Activated CD8-positive, alpha-beta T cell treated with anti-CD3 and anti-CD28 coated beads, Interleukin-2, amount 10 ng/mL, durations not matched to agents 7 days and 5 days (primary cell): ENCODE data around the gene TTYH3. TPM values are rescaled to one million over a fixed set of nuclear protein-coding genes. Genes with fewer than 3 reads are reported as not detected.

Experiments
- ATAC-seq: fragments of 150-1000 bp; cut with Tn5 transposase; one replicate; pipeline ENCODE4 v1.10.0; 2021; ENCODE audit warnings: moderate library complexity
- CTCF ChIA-PET: fragments of 350-600 bp; sonication (Branson Sonifier 250); formaldehyde crosslinking; loops from one replicate; lab custom pipeline; 2021; ENCODE audit warnings: antibody characterized with exemption; lab: Charles Lee
- POLR2A ChIA-PET: fragments of 350-600 bp; sonication (Branson Sonifier 250); formaldehyde crosslinking; loops from one replicate; lab custom pipeline; 2021; ENCODE audit warnings: antibody characterized with exemption; lab: Charles Lee
- DNase-seq: peaks from one replicate; pipeline ENCODE4 v3.0.0-alpha.2; 2020
- H3K27ac Mint-ChIP-seq: one replicate; pipeline ENCODE4 v1.8.0; 2021; ENCODE audit warnings: mild to moderate bottlenecking, mixed read lengths
- H3K27me3 Mint-ChIP-seq: one replicate; pipeline ENCODE4 v1.8.0; 2021; ENCODE audit warnings: low read depth, mixed read lengths
- H3K36me3 Mint-ChIP-seq: one replicate; pipeline ENCODE4 v1.8.0; 2021; ENCODE audit warnings: low read depth, mixed read lengths
- H3K4me1 Mint-ChIP-seq: one replicate; pipeline ENCODE4 v1.8.0; 2021; ENCODE audit warnings: low read depth, mixed read lengths
- H3K4me3 Mint-ChIP-seq: one replicate; pipeline ENCODE4 v1.8.0; 2021; ENCODE audit warnings: mild to moderate bottlenecking, mixed read lengths
- H3K9me3 Mint-ChIP-seq: one replicate; pipeline ENCODE4 v1.8.0; 2022; ENCODE audit warnings: mixed read lengths; ENCODE audit not compliant: insufficient read depth
- total RNA-seq, 2 experiments: library from RNA; stranded (reverse); gene quantifications; one replicate each; pipeline ENCODE4 v1.2.3, GENCODE V29; 2021

The TTYH3 gene
- total RNA-seq, 2 experiments from 2014 or later = 37.0 to 37.7 TPM

DNA sequence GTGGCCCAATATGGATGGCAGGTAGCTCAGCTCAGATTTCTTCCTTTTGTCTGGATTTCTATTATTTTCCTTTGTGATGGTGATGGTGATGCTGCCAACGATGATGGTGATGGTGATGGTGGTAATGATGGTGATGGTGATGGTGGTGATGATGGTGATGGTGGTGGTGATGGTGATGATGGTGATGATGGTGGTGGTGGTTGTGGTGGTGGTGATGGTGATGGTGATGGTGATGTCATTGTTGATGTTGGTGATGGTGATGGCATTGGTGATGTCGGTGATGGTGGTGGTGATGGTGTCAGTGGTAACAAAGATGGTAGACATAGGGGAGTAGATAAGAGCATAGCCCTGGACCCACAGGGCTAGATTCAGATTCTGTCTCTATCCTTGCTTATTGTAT, 25.4 kb downstream of the TTYH3 start:
- Mint-ChIP-seq H3K4me3 (no peak overlapping the region), H3K27ac (peak overlapping the region; percentile 11), H3K36me3 (no peaks in the 10 kb centered on the region), H3K4me1 (peaks cover 6% of the 10 kb centered on the region), H3K9me3 (no peaks in the 10 kb centered on the region), H3K27me3 (no peaks in the 10 kb centered on the region)
- ChIA-PET POLR2A (no interaction called here), CTCF (interaction anchor here (0.9 to 1.7 kb wide), 3 partner anchors 12 to 189 kb away, joined by 3 to 6 read pairs (median 4); no protein-coding TSS in a partner anchor)
- no peak for DNase-seq
- no peak for ATAC-seq

DNA sequence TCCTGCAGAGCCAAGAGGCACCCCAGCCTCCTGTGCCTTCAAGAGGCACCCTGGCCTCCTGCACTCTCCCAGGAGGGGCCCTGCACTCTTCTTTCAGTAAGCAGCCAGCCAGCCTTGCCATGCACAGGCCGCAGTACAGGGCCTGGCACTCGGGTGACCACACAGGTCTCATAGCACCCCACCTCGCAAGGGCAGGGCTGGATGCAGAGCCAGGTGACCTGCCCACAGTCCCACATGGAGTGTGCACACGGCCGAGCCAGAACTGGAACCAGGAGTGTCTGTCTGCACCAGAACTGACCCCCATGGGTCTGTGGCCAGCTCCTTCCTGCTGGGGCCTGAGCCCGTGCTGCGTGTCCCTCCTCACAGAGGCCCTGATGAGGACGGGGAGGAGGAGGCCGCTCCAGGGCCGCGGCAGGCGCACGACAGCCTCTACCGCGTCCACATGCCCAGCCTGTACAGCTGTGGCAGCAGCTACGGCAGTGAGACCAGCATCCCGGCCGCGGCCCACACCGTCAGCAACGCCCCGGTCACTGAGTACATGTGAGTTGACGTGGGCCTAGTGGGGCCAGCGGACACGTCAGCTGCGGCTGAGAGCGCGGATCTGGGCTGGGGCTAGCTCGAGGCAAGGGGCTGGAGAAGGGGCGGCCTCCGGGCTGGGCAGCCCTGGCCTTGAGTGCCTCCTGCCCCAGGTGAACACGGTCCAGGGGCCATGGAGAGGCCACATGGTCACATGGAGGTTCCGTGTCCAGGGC, 26.3 kb downstream of the TTYH3 start:
- Mint-ChIP-seq H3K9me3 (no peaks in the 10 kb centered on the region), H3K4me1 (no peaks in the 10 kb centered on the region), H3K36me3 (no peaks in the 10 kb centered on the region), H3K27me3 (no peaks in the 10 kb centered on the region), H3K27ac (no peak overlapping the region), H3K4me3 (no peak overlapping the region)
- DNase-seq (no peak), ATAC-seq (no peak)
- ChIA-PET POLR2A (no interaction called here), CTCF (interaction anchor here (1.3 to 2.0 kb wide), 3 partner anchors 13 to 52 kb away, joined by 4 to 6 read pairs (median 5); no protein-coding TSS in a partner anchor)

DNA sequence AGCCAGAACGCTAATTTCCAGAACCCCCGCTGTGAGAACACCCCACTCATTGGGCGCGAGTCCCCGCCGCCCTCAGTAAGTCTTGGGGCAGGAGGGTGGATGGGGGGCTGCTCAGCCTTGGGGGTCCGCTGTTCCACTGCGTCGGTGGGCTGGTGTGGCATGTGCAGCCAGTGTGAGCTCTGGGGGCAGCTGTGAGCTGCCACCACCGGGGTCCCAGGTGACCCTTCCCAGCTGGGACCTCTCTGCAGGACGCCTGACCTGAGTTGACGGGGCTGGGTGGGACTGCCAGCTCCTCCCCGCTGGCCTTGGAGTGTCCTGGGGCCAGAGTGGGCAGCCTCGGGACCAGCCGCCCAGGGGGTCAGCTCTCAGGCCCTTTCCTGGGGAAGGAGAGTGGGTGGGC, 27.2 kb downstream of the TTYH3 start:
- CTCF ChIA-PET = interaction anchor here (1.3 to 2.0 kb wide), 2 partner anchors 12 to 51 kb away, joined by 4 to 5 read pairs; no protein-coding TSS in a partner anchor
- Mint-ChIP-seq H3K27ac (no peak overlapping the region), H3K36me3 (no peaks in the 10 kb centered on the region), H3K27me3 (no peaks in the 10 kb centered on the region), H3K4me3 (no peak overlapping the region), H3K9me3 (no peaks in the 10 kb centered on the region), H3K4me1 (no peaks in the 10 kb centered on the region)
- ATAC-seq (no peak), DNase-seq (no peak)
- POLR2A ChIA-PET = interaction anchor here (1.4 kb wide), 1 partner anchor 10 kb away, joined by 3 read pairs; no protein-coding TSS in a partner anchor

DNA sequence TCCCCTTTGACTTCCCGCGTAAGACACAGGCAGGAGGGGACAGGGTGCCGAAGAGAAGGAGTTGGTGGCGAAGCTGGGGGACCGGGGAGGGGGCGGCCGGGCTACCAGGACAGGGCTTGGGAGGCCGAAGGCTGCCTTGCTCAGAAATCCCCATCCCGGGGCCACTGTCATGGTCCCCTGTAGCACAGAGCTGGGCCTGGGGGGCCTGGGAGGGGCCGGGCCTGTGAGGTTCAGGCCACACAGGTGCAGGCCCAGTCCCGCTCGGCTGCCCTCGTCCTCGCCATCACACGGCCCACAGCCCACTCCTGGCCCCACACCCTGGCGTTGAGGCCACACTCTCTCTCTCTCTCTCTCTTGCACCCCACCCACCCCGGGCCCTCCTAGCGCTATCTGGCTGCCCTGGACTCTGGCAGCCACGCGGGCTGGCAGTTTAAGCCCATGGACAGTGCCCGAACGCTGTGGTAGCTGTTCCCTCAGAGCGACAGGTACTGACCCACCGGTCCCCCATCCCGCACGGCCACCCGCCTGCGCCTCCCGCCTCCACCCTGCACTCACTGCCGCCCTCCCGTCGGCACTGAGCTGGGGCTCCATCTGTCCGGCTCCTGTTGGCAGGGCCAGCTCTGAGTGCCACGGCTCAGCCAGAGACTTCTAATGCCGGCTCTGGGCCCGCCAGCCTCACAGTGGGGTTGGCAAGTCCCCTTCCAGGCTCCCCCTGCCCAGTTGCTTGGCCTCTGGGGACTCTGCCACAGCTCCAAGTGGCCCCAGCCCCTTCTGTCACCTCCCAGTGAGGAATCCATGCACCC, 28.0 kb downstream of the TTYH3 start:
- Mint-ChIP-seq H3K27ac (no peak overlapping the region), H3K4me1 (no peaks in the 10 kb centered on the region), H3K36me3 (no peaks in the 10 kb centered on the region), H3K4me3 (no peak overlapping the region), H3K27me3 (no peaks in the 10 kb centered on the region), H3K9me3 (no peaks in the 10 kb centered on the region)
- ATAC-seq (no peak), DNase-seq (no peak)
- ChIA-PET CTCF (interaction anchor here (2.0 kb wide), 1 partner anchor 51 kb away, joined by 4 read pairs; no protein-coding TSS in a partner anchor), POLR2A (interaction anchor here (1.4 kb wide), 1 partner anchor 10 kb away, joined by 3 read pairs; no protein-coding TSS in a partner anchor)

DNA sequence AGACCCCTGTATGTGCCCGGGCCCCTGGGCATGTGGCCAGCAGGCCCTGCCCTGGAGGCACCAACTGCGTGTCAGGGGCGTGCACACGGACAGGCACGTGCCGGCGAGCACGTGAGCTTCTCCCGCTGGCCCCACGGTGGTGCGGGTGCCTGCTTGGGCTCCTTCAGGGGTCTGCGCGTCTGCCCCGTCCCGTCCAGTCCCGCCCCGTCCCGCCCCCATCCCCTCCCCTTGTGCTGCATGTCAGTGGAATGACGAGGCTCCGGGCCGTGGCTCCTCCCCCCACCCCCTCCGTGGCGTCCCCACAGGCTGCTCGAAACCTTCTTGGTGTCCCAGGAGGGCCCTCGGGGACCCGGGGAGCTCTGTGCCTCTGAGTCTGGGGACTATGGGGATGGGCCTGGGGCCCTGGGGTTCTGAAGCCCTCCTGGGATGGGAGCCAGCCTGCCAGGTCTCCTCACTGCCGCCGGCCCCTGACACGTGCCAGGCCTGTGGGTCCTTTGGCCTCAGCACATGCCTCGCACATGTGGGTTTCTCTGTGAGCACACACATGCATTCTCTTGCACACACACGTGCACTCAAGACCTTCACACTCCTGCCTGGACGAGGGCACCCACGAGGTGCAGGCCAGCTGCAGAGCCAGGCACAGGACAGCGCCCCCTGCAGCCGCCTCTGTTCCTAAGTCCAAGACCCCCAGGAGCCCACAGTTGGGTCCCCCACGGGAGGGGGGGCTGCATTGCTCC, 28.7 kb downstream of the TTYH3 start:
- no peak for DNase-seq
- Mint-ChIP-seq H3K27ac (no peak overlapping the region), H3K4me3 (no peak overlapping the region), H3K27me3 (no peaks in the 10 kb centered on the region), H3K4me1 (peaks cover 3% of the 10 kb centered on the region), H3K9me3 (no peaks in the 10 kb centered on the region), H3K36me3 (no peaks in the 10 kb centered on the region)
- no peak for ATAC-seq
- ChIA-PET CTCF (no interaction called here), POLR2A (interaction anchor here (1.4 kb wide), 1 partner anchor 11 kb away, joined by 3 read pairs; no protein-coding TSS in a partner anchor)

DNA sequence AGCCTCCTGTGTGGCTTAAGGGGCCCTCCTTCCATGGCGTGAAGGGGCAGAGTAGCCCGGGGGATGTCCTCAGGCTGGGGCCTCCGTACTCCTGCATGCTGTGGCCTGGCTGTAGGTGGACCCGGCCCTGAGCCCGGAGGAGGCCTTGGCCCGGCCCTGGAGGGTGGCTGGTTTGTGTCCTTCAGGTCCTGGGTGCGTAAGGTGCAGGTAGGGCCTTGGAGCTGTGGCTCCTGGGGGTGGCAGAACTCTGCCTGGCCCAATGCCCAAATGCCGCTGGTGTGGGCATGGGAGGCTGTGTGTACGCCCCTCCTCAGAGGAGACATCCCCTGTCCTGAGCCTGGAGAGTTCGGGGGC, 29.3 kb downstream of the TTYH3 start:
- peaks cover 3% of the 10 kb centered on the region for H3K4me1 Mint-ChIP-seq

DNA sequence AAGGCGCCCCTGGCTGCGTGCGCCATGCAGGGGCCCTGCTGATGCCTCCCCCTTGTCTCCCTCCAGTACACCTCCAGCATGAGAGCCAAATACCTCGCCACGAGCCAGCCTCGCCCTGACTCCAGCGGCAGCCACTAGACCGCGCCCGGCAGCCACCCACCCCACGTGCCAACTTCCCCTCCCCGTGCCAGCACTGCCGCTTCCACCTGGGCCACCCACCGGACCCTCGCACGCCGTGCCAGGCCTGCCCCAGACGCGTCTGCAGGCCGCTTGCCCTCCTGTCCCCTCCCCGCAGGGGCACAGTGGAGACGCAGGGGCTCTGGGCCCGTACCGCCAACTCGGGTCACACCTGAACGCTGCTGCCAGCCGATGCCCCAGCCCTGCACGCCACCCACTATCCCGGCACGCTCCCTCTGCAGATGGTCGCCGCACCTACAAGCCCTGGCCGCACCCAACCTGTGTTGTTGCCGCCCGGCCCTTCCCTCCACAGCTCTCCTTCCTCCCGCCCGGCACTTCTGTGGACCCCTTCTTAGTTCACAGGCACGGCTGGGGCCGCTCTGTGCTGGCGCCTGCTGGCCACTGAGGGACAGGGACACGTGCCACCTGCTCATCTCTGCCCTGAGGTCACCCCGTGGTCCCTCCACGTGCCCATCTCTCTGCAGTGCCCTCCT, 30.0 kb downstream of the TTYH3 start:
- H3K4me1 Mint-ChIP-seq = peaks cover 3% of the 10 kb centered on the region
- no peak overlapping the region for H3K27ac Mint-ChIP-seq
- ATAC-seq (no peak), DNase-seq (no peak)
- peaks cover 3% of the 10 kb centered on the region for H3K27me3 Mint-ChIP-seq
- ChIA-PET CTCF (interaction anchor here (1.8 kb wide), 1 partner anchor 10 kb away, joined by 3 read pairs; no protein-coding TSS in a partner anchor), POLR2A (no interaction called here)
- no peaks in the 10 kb centered on the region for H3K9me3 Mint-ChIP-seq
- H3K36me3 Mint-ChIP-seq = no peaks in the 10 kb centered on the region
- no peak overlapping the region for H3K4me3 Mint-ChIP-seq

More for the DNA sequence above, 29.3 kb downstream of the TTYH3 start:
- ChIA-PET POLR2A (no interaction called here), CTCF (no interaction called here)
- DNase-seq (no peak), ATAC-seq (no peak)
- H3K27ac Mint-ChIP-seq = no peak overlapping the region
- H3K36me3 Mint-ChIP-seq = no peaks in the 10 kb centered on the region
- no peaks in the 10 kb centered on the region for H3K9me3 Mint-ChIP-seq
- no peaks in the 10 kb centered on the region for H3K27me3 Mint-ChIP-seq
- no peak overlapping the region for H3K4me3 Mint-ChIP-seq

DNA sequence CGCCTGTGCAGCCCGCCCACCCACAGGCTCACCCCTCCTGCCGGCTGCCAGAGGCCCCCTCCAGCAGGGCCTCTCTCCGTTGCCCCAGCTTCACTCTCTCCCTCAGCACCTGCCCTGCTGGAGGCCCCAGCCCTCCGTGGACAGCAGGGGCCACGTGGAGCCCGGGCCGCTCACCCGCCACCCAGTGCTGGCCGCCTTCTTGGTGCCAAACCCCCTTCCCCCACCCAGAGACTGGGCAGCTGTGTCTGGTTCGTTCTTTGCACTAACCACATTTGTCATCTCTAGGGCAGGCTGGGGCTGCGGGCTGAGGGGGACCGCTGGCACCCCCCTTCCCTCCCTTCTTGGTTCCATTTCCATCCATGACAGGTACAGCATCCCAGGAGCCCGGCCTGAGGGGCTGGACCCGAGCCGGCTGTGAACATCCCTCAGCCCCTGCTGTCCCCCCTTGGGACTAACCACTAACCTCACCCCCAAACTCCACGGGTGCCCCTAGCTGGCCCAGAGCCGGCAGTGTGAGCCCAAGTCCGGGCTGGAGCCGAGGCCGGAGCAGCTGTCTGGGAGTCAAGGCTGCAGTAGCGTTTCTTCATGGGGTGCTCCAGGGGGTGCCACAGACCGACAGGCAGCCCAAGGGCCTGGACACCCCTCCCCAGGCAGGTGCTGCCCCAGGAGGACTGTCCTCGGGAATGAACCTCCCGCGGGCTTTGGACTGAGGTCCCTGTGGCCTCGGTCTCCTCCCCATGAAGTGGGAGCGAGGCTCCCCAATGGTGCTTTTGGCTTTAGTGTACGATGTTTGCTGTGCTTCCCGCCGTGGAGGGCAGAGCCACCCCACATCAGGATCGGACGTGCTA, 30.7 kb downstream of the TTYH3 start:
- CTCF ChIA-PET = interaction anchor here (1.8 kb wide), 1 partner anchor 11 kb away, joined by 3 read pairs; no protein-coding TSS in a partner anchor
- Mint-ChIP-seq H3K27me3 (peaks cover 3% of the 10 kb centered on the region), H3K36me3 (no peaks in the 10 kb centered on the region), H3K27ac (no peak overlapping the region), H3K4me3 (no peak overlapping the region), H3K9me3 (no peaks in the 10 kb centered on the region), H3K4me1 (peaks cover 3% of the 10 kb centered on the region)
- DNase-seq (no peak), ATAC-seq (no peak)
- POLR2A ChIA-PET = interaction anchor here (1.0 kb wide), 1 partner anchor 11 kb away, joined by 3 read pairs; no protein-coding TSS in a partner anchor

DNA sequence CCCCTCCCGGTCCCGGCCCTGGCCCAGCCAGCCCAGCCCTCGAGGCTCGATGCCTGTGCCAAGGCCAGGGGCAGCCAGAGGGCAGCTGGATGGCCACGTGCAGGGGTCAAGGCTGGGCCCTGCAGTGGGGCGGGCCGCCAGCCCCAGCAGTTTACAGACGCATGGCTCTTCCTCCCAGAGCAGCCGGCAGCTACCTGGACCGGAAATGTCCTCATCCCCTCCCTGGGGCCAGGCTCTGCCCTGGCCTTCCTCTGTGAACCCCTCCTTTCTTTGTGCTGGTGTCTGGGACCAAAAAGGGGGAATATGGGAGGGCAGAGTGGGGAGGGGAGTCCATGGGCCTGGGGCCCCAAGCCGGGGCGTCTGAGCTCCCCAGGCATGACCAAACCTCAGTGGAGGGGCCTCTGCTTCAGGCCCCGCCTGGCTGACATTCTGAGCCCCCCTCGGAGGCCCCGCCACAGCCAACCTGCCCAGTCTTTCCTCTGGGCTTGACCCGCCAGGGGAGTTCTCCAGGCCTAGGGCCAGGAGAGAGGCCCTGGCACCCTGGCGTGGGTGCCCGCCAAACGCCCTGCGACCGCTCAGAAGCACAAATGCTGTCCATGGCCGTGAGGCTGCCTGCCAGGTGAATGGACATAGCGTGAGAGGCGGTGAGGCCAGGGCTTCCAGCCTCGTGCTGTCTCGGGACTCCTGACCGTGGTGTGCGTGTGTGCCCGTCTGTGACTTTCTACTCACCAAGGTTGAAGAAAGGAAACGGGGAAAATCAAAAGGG, 31.5 kb downstream of the TTYH3 start:
- Mint-ChIP-seq H3K27ac (no peak overlapping the region), H3K4me1 (peaks cover 3% of the 10 kb centered on the region), H3K9me3 (no peaks in the 10 kb centered on the region), H3K27me3 (peaks cover 8% of the 10 kb centered on the region), H3K4me3 (no peak overlapping the region), H3K36me3 (no peaks in the 10 kb centered on the region)
- no peak for DNase-seq
- CTCF ChIA-PET = interaction anchor here (1.8 kb wide), 1 partner anchor 12 kb away, joined by 3 read pairs; no protein-coding TSS in a partner anchor
- POLR2A ChIA-PET = interaction anchor here (1.0 kb wide), 1 partner anchor 12 kb away, joined by 3 read pairs; no protein-coding TSS in a partner anchor
- no peak for ATAC-seq

DNA sequence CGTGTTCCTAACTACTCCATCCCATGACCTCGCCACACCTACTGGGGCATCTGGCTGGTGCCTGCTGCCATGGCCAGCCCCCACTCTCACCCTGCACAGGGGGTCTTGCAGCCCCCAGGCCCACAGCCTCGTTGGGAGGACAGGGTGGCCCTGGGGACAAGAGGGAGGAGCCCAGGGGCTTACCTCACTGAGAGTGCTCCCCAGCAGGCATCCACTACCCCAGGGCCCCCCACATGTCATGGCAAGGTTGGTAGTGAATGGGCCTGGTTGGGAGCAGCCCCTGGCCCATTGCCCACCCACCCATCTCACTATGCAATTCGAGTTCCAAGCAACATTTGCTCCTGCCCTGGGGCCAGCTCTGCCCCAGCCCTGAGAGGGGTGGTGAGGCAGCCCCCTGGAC, 32.2 kb downstream of the TTYH3 start:
- CTCF ChIA-PET = no interaction called here
- Mint-ChIP-seq H3K9me3 (no peaks in the 10 kb centered on the region), H3K4me3 (no peak overlapping the region), H3K4me1 (peaks cover 3% of the 10 kb centered on the region), H3K27me3 (peaks cover 8% of the 10 kb centered on the region), H3K36me3 (no peaks in the 10 kb centered on the region), H3K27ac (no peak overlapping the region)
- DNase-seq = no peak
- no peak for ATAC-seq
- POLR2A ChIA-PET = no interaction called here
